Measurements from ENCODE around the gene FBXO36.
"Not testable (repeated sequence)": the region's sequence is repeated elsewhere in the genome, so short reads cannot be mapped to it uniquely, and the experiment has no call there.

The FBXO36 gene

DNA sequence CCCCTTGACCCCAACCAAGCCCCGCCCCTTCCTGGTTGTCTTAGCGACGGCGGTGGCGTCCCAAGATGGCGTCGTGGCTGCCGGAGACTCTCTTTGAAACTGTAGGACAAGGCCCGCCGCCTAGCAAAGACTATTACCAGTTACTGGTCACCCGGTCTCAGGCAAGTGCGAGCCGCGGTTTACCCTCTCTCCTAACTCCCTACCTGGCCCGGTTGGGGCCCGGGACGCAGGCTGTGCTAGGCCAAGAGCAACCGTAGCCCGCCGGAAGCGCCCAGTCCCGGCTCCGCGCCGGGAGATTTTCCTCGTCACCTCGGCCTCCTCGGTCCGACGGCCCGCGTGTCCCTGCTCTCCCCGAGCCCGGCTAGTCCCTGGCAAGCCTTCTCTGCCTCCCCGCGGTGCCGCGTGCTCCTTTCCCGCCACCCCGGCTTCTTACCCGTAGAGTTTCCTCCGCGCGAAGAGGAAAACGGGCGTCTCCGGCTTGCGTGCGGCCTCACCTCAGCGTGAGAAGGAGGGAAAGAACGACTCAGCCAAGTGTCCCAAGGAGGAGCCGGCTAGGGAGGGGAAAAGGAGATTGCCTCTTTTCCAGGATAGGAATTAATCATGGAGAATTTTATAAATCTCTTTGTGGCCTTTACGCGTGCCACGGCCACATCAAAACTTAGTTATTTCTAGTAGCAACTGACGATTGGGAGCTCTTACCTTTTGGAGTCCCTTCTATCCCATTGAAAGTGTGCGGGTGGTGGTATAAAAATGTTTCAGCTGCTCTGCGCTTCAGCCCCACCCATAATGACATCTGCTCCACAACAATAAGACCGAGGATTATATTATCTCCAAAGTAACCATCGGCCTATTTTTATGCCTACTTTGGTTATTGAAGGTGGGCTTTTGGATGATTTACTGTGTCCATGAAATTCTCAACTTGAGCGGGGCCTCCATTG, at the start of gene FBXO36:
Gene FBXO36, plus strand, starts transcription at position 55 of the 938 bp plus-strand sequence. Its CDS starts 11 bp downstream, at position 66.
- DNase-seq = peak; percentile 89 to 99 (median 98)

DNA sequence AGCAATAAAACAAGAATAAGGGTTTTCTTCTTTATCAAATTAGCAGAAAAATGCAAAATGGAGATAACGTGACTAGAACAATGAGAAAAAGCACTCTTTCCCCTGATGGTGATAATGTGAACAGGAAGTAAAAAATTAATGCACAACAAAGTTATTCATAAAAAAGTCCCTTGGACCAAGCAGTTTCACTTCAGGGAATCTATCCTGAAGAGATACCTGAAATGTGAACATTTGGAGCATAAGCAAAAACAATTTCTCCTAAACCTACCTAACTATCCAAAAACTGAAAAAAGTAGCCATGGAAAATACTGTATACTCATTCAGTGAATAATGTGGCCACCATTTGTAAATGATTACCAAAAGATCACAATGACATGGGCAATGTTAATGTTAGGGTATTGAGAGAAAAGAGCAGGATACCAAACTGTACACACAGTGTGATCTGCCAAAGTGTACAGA, 49.2 kb upstream of the FBXO36 start:
- no peak for DNase-seq

DNA sequence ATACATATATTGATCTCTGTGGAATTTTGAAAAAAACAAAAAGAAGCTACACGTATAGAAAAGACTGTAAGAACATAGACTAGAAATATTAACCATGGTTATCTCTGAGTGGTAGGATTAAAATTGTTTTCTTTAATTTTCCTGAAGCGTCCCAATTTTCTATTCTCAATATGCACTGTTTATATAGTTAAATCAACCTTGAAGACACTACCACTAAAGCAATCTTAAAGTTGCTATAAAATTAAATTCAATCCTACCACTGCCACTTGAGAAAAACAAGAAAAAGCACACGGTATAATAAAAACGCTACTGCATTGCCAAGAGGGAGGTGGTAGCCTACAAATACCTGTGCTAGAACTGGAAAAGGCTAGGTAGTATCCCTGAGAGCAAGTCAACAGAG, 47.7 kb upstream of the FBXO36 start:
- DNase-seq = no peak

GRCh38 chr2:229875549-229875948, 46.8 kb upstream of the FBXO36 start:
- no peak for DNase-seq

GRCh38 chr2:229879191-229879950, 42.9 kb upstream of the FBXO36 start:
- no peak for DNase-seq

GRCh38 chr2:229880892-229881586, 41.3 kb upstream of the FBXO36 start:
- DNase-seq = no peak

DNA sequence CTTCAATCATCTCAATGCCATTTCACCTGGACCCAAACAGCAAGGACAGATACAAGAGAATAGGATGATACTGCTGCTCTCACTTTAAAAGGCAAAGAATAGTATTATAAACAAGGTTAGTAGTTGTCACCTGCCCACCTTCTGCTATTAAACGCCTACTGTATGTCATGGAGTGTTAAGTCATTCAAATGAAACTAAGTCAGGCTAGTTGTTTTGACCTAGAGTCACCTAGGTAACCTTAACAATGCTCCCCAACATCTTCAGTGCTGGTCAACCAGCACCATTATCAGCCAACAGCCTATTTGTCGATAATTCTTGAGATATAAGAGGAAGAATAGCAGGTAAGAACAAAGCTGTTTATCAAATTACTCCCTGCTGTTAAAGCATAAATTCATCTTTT, 39.7 kb upstream of the FBXO36 start:
- peak in 1 of 3 experiments; percentile 6 for DNase-seq

- no peak for DNase-seq
Observed at GRCh38 chr2:229884775-229885699, 37.3 kb upstream of the FBXO36 start.

GRCh38 chr2:229887441-229887840, 34.9 kb upstream of the FBXO36 start:
- DNase-seq = no peak

DNA sequence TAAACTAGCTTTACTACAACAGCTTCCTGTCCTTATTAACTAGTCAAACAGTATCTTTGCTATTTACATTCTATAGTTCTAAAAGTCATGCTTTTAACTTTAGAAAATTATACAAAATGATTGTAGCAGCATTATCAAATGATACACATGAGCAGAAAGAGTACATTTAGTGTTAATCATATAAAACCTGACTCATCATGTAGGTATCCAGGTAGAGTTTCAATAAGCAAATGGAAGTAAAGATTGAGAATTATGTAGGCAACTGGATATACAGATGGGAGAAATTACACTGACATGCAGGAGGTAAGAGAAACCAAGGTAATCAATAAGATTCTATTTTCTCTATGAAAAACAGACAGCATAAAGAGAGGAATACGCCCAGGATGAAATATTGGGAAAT, 34.3 kb upstream of the FBXO36 start:
- no peak for DNase-seq

- no peak for DNase-seq
Observed at GRCh38 chr2:229889023-229889422, 33.3 kb upstream of the FBXO36 start.

DNA sequence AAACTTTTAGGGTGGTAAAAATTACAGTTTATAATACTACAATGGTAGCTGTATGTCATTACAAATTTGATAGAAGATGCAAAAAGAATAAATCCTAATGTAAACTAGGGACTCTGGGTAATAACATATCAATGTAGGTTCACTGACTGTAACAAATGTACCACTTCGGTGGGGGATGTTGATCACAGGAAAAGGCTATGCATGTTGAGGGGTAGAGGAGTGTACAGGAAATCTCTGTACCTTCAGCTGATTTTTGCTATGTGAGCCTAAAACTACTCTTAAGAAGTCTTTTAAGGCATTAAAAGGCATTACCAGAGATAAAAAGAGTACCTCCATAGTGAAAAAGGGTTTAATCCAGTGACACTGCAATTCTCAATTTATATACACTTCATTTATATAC, 25.4 kb upstream of the FBXO36 start:
- no peak for DNase-seq

DNA sequence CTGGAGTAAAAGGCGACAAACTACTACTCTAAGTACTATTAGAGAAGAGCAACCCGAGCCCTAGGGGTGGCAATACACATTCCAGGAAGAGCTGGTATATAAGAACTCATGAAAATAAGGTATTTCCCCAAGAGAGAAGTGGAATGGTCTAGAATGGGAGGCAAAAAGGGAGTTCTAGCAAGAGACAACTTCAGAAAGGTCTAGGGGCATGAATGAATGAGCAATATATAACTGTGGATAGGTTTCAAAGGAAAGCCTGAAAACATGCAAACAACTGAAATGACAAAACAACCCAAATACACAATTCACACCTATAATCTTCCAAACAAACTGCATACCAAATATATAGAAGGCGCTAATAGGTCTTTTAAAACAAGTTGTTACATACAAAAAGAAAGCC, 22.7 kb upstream of the FBXO36 start:
- no peak for DNase-seq

DNA sequence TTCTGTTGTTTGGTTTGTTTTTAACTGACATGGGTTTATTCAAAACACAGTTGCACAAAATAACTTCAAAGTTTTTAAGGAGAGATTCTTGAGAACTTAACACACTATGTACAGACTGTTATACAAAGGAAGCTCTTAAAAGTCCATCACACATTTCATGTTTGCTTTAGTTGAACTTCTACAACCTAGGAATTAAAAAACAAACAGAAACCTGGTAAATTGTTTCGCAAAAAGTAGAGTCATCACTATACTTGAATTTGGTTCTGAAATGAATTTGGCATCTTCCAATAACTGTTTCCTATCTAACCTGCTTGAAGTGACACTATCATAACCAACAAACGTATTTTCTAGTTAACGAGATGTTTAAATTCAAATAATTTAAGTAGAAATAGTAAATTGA, 22.3 kb upstream of the FBXO36 start:
- DNase-seq = no peak

DNA sequence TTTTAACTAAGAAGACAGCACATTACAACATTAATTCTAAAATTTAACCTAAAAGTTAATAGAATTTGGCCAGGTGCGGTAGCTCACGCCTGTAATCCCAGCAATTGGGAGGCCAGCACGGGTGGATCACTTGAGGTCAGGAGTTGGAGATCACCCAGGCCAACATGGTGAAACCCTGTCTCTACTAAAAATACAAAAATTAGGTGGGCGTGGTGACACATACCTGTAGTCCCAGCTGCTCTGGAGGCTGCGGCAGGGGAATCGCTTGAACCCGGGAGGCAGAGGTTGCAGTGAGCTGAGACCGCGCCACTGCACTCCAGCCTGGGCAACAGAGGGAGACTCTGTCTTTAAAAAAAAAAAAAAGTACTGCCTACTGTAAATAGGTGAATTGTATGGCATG, 21.8 kb upstream of the FBXO36 start:
- DNase-seq = not testable (repeated sequence)

GRCh38 chr2:229901819-229902218, 20.5 kb upstream of the FBXO36 start:
- DNase-seq = no peak

GRCh38 chr2:229903037-229903436, 19.3 kb upstream of the FBXO36 start:
- no peak for DNase-seq

DNA sequence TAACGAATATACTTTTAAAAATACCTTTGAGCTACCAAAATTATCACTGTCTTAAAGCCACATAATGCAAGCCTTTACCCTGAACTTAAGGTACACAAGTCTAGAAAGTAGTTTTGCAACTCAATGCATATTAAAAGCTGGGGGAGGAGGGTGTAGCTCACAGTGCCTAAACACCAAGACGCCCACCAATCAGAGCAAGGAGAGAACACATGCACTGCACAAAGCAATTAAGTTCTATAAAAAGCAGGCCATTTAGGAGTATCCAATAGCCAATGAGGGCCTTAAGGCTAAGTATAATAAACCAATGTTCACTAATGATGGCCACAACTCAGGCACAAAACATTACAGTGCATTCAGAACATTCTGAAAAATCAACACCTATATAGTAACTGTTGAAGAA, 16.7 kb upstream of the FBXO36 start:
- no peak for DNase-seq

GRCh38 chr2:229909090-229909489, 13.2 kb upstream of the FBXO36 start:
- DNase-seq = no peak

DNA sequence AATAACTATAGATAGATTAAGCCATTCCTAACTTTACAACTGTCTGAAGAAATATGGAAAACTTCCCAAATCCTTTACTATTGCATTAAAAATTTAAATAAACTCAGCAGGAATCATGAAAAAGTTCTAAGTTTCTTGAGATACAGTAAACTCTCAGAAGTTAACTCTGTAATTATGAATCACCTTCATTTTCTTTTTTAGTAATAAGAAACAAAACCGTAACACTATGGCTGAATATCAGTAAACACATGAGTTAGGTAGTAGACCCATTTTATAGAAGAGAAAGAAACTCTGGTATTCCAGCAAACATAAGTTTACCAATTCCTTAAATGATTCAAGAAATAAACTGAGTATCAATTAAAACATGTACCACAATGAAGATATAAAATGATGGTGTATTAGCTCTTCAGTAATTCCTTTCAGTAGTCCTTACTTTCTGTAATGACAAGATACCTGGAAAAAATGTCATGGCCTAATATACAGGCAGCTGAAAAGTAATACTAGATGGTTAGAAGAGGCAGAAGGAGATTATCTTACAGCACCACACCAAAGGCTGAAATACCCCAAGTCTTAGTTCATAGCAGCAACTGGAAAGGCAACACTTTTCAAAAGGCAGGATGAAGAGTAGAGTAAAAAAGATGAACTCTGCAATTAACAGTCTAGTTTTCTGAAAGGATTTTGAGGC, 12.0 kb upstream of the FBXO36 start:
- no peak for DNase-seq

DNA sequence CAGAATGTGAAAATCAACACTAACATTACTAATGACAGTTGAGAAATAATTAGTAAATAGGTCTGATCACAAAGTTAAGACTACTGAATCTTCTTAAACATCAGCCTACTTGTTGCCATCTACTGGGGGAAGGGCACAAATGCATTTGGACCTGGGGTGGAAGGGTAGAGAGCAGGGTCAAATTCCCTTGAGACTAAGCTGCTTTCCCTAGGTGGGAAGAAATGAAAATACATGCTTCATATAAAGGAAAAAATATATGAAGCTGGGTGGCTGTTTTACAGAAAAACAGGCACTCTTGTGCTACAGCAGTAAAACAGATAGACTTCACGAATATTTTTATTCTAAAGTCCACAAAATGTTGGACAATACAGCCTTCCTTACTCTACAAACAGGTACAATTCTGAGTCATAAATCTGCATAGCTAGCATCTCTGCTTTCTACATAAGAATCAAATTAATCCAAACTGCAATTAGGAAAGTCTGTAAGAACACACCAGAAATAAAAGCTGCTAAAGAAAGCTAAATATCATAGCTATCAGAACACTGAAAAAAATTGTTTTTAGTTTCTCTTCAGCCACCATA, 11.4 kb upstream of the FBXO36 start:
- peak in 2 of 3 experiments; percentile 2 to 25 for DNase-seq
